ENCODE results near the gene YIPF1.
A peak's percentile ranks its signal among the peaks of the same experiment; 100 is the strongest.
"Not testable (repeated sequence)": the region's sequence is repeated elsewhere in the genome, so short reads cannot be mapped to it uniquely, and the experiment has no call there.

Gene YIPF1

DNA sequence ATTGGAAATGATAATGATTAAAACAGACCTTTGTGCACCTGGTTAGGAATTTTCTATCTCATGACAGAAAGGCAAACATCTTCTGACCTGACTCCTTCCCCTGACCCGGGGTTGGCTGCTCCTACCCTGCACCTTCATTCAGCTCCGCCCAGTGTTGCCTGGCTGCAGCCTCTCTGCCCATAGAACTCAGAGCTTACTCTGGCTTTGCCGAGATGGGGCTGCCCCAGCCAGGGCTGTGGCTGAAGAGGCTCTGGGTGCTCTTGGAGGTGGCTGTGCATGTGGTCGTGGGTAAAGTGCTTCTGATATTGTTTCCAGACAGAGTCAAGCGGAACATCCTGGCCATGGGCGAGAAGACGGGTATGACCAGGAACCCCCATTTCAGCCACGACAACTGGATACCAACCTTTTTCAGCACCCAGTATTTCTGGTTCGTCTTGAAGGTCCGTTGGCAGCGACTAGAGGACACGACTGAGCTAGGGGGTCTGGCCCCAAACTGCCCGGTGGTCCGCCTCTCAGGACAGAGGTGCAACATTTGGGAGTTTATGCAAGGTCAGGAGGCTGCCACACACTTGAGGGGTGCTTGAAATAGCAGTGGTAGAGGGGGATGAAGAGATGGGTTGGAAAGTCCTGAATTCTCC lies 4.5 kb upstream of the YIPF1 start, which contains the start of gene DIO1:
Gene DIO1 (plus strand): TSS at position 189 of the 638 bp plus-strand sequence. CDS start 24 bp downstream, at position 213.
- DNase-seq, result no peak

DNA sequence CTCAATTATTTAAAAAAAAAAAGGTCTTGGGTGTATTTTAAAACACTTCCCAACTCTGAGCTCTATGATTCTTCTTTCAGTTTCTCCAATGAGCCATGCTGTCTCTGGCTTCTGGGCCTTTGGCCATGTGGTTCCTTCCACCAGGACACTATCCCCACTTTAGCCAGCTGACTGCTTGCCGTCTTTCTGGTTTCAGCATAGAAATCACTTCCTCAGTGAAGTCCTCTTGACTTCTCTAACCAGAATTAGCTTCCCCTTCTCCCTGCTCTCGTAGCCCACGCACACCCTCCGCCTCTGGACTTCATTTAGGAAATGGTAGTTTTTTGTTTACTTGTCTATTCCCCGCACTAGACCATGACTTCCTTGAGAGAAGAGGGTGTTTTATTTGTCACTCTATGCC lies 3.3 kb upstream of the YIPF1 start:
- DNase-seq, result no peak

DNA sequence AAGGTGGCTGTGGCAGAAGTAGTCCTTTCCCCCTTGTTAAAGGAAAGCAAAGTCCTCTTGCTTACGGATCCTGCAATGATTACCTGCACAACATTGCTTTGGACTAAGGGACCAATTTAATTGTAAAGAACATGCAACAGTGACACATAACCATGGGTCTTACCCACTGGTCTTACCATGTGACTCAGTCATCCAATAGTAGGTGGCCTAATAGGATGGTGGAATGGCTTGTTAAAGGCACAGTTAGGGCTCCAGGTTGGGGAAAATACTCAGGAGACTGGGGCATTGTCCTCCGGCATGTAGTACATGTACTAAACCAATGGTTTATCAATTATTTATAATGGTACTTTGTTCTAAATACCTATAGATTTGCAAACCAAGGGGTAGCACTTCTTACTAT lies 2.1 kb upstream of the YIPF1 start:
- DNase-seq, result no peak

DNA sequence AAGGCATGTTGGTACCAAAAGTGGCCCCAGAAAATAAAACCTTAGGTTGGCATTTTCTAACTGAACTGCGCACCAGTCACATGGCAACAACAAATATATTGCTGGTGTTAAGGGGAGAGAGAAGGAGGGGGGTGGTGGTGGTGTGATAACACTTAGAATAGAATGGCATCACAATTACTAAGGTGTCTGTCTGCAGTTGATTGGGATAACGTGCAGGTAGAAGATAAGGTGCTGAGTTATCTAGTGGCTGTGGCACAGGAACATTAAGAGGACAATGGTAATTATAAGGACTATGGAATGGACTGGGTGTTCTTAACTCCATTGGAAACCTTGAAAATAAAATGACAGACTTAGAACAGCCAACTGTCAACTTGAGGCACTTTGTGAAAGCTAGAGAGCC lies 1.4 kb upstream of the YIPF1 start:
- no peak for DNase-seq

DNA sequence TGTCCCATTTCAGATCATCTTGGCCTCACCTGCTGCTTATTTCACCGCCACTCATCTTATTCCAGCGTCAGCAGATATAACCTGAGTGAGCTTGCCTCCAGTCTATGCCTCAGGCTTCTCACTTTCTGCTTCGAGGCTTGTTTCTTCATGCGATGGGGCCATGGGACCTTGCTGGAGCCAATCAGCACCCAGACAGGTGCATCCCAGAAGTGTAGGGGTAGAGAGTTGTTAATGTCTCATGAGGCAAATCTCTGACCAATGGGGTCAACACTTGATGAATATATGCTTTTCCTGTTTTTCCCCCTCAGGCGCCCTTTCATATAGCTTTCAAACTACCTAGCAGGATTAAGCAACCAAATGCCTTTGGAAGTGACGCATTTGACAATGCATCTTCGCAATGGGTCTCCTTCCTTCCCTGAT lies 935 bp upstream of the YIPF1 start:
- DNase-seq, result no peak

DNA sequence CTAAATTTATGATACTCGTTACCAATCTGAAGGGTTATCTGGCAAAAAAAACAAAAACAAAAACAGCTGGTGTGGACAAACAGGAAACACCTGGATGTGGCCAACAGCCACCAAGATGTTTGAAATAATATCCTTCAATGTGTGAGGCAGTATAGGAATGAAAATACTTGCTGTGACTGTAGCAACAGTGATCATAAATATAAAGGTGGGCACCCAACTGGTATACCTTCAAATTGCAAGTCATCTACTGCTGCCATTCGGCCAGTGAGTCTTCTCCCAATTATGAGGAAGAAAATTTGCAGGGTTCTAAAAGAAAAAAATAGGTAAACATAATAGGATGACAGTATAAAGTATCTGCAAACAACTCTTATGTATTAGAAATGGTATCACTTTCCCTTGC lies 916 bp downstream of the YIPF1 start:
- no peak for DNase-seq

DNA sequence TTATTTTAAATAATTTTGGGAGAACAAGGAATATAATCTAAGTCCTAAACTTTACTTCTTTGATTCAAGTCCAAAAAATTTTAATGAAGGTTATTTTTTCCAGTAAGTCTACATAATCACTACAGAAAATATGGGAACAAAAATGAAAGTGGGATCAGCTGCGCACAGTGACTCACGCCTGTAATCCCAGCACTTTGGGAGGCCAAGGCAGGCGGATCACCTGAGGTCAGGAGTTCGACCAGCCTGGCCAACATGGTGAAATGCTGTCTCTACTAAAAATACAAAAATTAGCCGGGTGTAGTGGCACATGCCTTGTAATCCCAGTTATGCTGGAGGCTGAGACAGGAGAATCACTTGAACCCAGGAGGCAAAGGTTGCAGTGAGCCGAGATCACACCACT lies 6.0 kb downstream of the YIPF1 start:
- DNase-seq, result not testable (repeated sequence)

DNA sequence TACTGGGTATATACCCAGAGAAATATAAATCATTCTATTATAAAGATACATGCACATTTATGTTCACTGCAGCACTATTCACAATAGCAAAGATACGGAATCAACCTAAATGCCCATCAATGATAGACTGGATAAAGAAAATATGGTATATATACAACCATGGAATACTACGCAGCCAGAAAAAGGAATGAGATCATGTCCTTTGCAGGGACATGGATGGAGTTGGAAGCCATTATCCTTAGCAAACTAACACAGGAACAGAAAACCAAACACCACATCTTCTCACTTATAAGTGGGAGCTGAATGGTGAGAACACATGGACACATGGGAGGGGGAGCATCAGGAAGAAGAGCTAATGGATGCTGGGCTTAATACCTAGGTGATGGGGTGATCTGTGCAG lies 7.7 kb downstream of the YIPF1 start:
- not testable (repeated sequence) for DNase-seq

DNA sequence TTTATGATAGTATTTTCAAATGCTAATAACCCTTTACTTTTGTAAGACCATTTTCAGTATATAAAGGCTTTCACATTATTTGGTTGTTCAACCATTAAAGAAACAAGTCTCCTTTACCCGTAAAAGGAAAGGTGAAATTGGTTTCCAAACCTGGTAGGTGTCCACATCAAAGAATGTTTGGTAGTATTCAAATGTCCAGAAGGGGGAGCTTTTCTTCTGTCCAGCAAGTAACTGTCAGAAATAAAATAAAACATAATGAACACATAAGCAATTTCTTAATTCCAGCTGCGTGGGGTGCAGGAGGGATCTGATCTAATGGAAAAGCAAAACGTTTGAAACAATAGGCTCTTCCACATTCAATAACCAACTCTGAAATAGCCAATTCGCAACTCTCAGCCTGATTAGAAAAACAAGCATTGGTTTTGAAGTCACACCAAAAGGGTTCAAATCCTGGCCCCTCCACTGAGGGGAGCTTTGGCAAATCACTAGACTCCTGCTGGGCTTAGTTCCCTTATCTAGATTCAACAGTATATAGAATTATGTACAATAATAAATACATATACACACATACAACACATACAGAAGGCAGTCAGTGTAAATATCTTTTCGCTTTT lies 11.0 kb downstream of the YIPF1 start:
- DNase-seq, result peak; percentile 33

DNA sequence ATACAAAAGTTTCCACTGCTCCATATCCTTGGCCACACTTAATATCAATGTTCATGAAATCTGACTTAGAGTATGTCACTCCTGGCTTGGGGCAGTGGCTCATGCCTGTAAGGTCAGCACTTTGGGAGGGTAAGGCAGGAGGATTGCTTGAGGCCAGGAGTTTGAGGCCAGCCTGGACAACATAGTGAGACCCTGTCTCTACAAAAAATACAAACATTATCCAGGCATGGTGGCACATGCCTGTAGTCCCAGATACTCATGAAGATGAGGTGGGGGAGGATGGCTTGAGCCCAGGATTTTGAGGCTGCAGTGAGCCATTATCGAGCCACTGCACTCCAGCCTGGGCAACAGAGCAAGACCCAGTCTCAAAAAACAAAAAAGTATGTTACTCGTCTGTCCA lies 14.4 kb downstream of the YIPF1 start:
- not testable (repeated sequence) for DNase-seq

DNA sequence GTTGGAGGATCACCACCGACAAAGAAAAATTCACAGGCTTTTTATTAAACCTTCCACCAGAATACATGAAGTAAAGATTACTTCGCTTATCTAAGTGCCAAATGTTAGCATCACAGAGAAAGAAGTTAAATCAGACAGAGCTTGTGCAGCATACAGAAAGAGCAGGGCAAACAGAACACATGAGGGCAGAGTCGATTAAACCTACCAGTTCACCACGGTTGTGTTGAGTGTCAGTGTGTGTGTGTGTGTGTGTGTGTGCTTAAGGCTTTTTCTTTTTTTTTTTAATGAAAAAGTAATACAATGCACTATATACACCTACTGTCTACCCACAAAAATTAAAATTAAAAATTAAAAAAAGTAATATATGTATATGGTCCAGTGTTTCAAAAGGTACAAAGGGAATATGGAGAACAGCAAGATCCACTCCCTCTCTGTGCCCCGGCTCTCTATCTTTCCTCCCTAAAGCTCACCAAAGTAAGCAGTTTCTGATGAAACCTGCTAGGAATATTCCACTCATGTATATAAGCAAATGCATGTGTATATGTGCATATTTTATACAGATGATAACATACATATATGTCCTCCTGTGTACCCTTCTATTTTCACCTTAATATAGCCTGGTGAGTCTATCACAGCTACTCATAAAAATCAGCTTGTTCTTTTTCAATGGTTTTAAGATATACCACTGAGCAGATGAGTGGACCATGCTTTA lies 17.7 kb downstream of the YIPF1 start:
- DNase-seq, result no peak

DNA sequence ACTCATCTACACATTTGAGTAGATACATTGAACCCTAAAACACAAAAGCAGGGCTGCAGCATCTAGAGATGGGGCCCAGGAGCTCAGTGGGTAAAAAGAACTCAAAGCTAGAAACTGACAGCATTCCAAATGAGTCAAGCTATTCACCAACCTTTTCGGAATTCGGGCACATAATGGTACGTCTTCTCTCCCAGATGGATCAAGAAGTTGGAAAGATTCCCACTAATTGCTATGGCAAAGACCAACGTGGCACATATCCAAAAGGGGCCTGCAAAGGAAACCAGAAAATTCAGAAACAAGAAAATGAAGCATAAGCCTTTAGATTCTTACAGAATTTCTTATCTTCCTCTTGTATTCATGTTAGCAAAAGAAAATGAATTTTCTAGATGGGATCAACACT lies 18.4 kb downstream of the YIPF1 start:
- no peak for DNase-seq

DNA sequence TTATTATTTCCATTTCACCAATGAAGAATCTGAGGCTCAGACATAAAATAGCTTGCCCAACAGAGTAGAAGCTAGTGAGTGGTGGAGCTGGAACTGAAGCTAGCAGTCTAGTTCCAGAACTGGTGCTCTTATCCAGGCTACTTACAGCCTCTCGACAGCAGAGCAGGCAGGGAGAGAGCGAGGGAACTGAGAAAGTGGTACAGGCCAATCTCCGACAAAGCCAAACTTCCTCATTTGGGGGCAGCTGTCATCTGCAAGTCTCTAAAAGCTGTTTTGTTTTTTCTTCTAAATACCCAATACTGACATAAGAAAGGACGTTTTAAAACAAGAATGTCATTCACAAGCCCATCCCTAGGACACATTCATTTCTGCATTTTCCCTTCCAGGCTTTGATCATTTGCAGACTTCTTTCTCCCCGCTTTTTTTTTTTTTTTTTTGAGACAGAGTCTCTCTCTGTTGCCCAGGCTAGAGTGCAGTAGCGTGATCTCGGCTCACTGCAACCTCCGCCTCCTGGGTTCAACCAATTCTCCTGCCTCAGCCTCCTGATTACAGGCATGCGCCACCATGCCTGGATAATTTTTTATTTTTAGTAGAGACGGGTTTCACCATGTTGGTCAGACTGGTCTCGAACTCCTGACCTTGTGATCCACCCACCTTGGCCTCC lies 20.0 kb downstream of the YIPF1 start:
- DNase-seq, result no peak

DNA sequence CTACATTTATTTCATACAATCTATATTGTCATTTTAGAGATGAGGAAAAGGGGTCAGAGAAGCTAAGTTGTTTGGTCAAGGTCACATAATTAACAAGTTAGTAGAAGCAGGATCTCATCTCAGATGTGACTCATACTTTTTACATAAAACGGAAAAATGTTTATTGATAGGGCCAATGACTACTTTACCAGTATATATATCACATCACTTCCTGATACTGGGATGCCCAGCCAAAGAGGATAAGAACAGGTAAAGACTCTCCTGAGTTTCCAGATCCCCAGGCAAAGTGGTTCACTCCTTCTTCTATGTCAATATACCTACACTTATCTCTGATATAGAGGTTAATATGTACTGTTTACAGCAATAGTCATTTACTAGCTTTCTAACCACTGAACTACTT lies 21.0 kb downstream of the YIPF1 start:
- no peak for DNase-seq

DNA sequence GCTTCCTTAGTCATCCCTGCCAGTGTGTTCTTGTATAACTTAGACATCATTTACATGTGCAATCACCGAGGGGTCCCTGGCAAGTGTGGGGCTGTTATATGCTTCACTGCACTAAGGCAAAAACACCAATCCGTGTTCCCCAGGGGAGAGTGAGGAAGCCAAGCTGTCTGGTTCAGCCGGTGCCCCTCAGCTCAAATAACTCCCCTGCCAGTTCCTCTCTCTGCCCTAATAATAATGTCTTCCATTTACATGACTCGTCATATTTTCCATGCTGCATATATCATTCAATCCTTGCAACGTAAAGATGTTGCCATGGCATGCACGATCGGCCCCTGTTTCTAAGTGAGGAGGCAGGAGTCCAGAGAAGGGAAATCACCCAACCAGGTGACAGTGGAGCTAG lies 27.1 kb downstream of the YIPF1 start:
- DNase-seq, result no peak

DNA sequence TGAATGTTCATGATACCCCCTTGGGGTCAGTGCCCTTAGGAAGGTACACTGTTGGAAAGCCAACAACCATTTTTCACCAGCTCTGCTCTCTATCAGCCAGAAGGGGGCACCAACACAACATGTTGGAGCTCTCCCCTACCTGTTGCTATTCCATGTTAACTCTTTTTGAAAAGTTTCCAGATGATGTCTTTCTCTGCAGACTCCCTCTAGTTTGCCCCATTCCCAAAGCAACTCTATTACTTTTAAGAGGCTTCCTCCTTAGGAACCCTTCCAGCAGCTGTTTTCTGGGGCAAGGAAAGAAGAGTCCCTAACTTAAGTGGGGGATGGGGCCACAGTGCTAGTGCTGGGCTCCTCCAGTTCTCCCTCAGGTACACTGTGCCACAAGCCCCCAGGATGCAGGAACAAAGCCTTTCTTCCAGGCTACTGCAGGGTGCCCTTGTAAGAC lies 28.6 kb downstream of the YIPF1 start:
- DNase-seq, result peak; percentile 9

DNA sequence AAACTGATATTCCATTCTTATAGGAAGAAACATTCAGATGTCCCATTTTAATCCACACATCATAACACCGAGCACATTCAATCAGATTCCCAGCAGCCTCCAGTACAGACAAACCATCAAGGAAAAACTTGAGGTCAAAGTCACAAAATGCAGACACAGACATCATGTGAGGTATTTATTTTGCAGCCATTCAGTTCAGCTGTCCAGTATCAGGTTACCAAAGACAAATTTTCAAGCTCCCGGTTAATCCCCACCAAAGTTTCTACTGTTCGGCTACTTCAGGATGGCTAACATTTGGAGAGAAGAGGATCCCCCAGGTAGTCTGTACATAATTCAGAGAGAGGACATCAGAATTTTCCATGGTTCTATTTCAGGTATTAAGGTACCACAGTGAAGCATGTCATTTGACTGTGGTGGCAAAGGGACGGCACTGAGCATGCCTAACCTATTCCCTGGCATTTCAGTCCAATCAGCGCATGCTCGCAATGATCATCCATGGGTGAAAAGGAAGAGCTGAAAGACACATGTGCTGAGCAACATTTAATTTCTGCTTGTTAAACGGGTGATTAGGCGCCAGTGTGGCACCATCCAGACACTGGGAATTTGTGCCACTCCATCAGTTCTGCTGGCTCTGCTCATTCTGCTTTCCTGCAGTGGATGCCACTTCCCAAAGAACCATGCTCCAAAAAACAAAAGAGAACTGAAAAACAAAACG lies 37.9 kb downstream of the YIPF1 start:
- DNase-seq, result no peak

DNA sequence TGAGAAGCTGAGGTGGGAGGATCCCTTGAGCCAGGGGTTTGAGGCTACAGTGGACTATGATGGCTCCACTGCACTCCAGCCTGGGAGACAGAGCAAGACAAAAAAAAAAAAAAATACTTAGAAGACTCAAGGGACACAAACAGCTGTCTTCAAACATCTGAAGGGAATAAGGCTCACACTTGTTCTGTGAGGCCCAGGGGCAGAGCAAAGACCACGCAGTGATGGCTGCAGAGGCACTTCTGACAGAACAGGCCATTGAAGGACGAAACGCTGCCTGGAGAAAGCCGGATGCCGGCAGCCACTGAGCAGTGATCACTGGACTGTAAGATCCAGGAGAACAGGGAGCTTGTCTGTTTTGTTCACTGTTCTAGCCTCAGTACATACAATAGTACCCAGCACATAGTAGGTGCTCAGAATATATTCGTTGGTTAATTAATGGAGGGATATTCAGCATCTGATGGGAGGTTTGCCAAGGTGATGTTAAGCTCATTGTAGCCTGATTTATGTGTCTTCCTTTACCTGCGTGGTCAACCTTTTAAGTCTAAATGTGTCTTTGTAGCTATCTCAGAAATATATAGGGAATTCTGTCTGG lies 39.4 kb downstream of the YIPF1 start:
- no peak for DNase-seq

DNA sequence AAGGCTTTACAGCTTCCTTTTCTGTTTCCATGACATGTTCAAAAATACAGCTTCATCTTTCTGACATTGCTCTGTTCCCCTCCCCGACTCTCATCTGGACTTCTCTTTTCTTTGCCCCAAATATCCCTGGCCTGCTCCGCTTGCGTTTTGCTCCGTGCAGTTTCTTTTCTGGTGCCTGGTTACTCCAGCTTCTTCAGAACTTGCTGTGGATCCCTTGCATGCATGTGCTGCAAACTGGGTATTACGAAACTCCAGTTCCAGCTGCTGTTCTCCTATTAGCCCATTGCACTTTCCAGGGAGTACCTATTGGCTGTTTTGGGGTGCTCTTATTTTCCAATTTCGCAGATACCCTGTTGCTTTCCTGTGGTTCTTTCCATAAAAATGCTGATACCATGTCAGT lies 41.6 kb downstream of the YIPF1 start:
- no peak for DNase-seq

DNA sequence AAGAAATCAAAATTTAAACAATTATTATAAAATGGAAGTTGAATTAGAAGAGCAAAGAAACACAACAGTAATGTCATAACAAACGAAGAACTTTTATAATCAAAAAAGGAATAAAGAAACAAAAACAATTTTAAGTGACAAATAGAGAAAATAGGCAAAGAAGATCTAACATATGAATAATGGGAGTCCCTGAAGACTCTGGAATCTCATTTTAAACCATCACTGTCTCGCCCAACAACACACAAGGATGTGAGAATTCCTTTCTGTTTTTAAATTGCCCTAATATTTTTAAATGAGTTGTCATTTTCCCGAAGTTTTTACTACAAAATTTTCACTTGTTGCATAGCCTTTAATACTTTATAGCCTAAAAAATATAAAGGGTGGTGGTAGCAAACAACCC lies 47.2 kb downstream of the YIPF1 start:
- no peak for DNase-seq

DNA sequence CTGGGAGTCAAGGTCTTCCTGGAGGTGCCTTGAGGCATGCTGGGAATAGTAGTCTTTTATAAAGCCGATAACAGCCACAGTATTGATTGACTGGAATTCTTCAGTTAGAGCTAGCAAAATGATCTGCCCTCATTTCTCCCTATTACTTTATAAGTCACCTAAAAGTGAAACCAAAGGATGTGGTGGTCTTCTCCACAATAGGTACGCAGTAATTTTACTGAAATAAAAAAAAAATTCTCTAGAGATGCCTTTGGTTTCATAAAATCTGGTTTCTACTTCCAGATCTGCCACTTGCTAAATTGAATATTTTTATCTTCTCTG lies 51.0 kb downstream of the YIPF1 start:
- DNase-seq, result no peak

DNA sequence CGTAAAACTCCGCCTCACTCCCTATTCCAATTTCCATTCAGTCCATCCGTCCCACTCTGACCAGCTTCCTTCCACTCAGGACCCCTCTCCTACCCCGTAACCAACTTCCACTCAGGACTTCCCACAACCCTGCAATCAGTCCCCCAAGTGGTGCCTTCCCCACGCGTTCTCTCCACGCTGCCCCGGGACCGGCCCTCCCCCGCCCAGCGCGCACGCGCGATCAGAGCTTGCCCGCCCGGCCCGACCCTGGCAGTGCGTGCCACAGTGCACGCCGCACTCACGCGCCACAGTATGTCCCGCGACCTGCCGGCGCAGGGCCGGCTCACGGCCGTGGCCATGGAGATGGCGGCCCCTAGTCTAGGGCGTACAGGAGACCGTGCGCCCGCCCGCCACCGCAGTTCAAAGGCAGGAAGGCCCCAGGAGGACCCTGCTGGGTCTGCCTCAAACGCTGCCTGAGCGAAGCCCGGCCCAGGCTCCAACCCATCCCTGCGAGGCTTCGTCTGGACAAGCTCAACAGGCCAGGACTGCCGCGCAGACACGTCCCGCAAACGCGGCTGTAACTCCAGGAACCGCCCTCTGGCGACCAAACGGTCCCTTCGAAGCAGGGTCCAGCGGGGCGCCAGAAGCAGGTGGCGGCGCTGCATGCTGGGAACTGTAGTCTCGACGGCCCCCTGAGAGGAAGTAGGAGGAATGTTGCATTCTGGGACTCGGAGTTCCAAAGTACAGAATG lies 51.5 kb downstream of the YIPF1 start, which contains the start of gene NDC1:
Gene NDC1 (minus strand): TSS at position 373 of the 730 bp plus-strand sequence. CDS start 35 bp downstream, at position 338.
- peak; percentile 97 for DNase-seq

Measured in DMS153 (cell line).